ENCODE data around the gene TYROBP. TPM values are rescaled to one million over a fixed set of nuclear protein-coding genes. Genes with fewer than 3 reads are reported as not detected.

Gene TYROBP
- total RNA-seq (2021; fragmentation: NEBNext Ultra II Directional; extraction: Animal tissue kit (Norgen Biotek cat#: 25700)): not detected in 2 replicates
- polyA plus RNA-seq (2011; rRNA removed): 0.18 and 0.19 TPM in 2 replicates
- 0.31 TPM for polyA plus RNA-seq (2011; cell fraction: cytosol; rRNA removed)
- polyA plus RNA-seq (2011; cell fraction: nucleus; rRNA removed): not detected
- not detected in 4 replicates for polyA plus RNA-seq (2012, experiment 1 of 2)
- not detected for polyA plus RNA-seq (2012, experiment 2 of 2)
- polyA plus RNA-seq (2013, experiment 1 of 2): not detected
- polyA plus RNA-seq (2013, experiment 2 of 2): 0.17 TPM
- not detected in 2 replicates for polyA minus RNA-seq (2011; rRNA and poly(A)+ RNA removed)
- polyA minus RNA-seq (2011; cell fraction: cytosol; rRNA and poly(A)+ RNA removed): not detected
- not detected for polyA minus RNA-seq (2011; cell fraction: nucleus; rRNA and poly(A)+ RNA removed)
- long read RNA-seq, experiment 1: 0 reads
- long read RNA-seq, experiment 2: 0 reads

GRCh38 chr19:35908010-35908441 is at the start of gene TYROBP:
TYROBP (minus strand) TSS chr19:35908295; CDS start chr19:35908228, 67 bp downstream.
- no peaks in the 10 kb centered on the region for H3K27me3 ChIP-seq (replicated peaks in 1 of 4; ENCODE audit: control insufficient read depth in 3 of 4, extremely low read depth in 1 of 4, insufficient read depth in 3 of 4, low read length in 3 of 4)
- H3K79me1 ChIP-seq (ENCODE audit: low read depth, low read length): no peaks in the 10 kb centered on the region
- no peak within 1 kb of the TSS; the same call in none of the 2 replicates for H4K8ac ChIP-seq (ENCODE audit: extremely low read depth, insufficient read depth, low read length)
- peaks cover 0 to 17% (median 9%) of the 10 kb centered on the region in 4 experiments; a peak in 4 of 7 replicates for H3K4me1 ChIP-seq (replicated peaks in 1 of 4; ENCODE audit: control insufficient read depth in 3 of 4, insufficient read depth in 4 of 4, low read length in 3 of 4)
- no peak for DNase-seq (ENCODE audit: low read depth in 1 of 2, low spot score in 2 of 2)
- no peak within 1 kb of the TSS for H2BK120ac ChIP-seq (replicated peaks; ENCODE audit: low read depth, low read length)
- H3K14ac ChIP-seq (ENCODE audit: insufficient read length): no peak within 1 kb of the TSS
- peak within 1 kb of the TSS; percentile 95; the same call in 1 of the 2 replicates for H2BK12ac ChIP-seq (ENCODE audit: low read depth, low read length)
- H4K5ac ChIP-seq (ENCODE audit: insufficient read length, low read depth, low read length): no peak within 1 kb of the TSS
- H3K4ac ChIP-seq (replicated peaks; ENCODE audit: insufficient read length, low read depth, low read length): no peak within 1 kb of the TSS
- H2BK15ac ChIP-seq (ENCODE audit: low read length): 0 out of 2 replicates have a peak within 1 kb of the TSS, but pooled peaks have one; percentile 13
- 86% methylated on average over 9 of the region's 9 CpGs; no CpG with 5 or more reads in 1 of the 2 experiments for WGBS, 2 experiments (ENCODE audit: extremely low coverage in 1 of 2, insufficient coverage in 1 of 2, insufficient read length in 1 of 2, insufficient replicate concordance in 2 of 2, low coverage in 1 of 2, low lambda C conversion rate in 2 of 2, missing lambda C conversion rate in 1 of 2)
- CTCF ChIA-PET (ENCODE audit: partially characterized antibody): interaction anchor here (1.1 to 1.3 kb wide), 2 partner anchors 20 to 24 kb away, joined by 3 to 4 read pairs; no protein-coding TSS in a partner anchor
- H2BK5ac ChIP-seq (ENCODE audit: low read depth, low read length): peak within 1 kb of the TSS; percentile 27
- FAIRE-seq: no peak
- no peak within 1 kb of the TSS for H3K4me3 ChIP-seq (ENCODE audit: extremely low read depth in 1 of 4, insufficient read depth in 2 of 4, low read depth in 3 of 4, low read length in 4 of 4)
- H2AFZ ChIP-seq (ENCODE audit: low read length): 0 out of 2 replicates have a peak within 1 kb of the TSS, but pooled peaks have one; percentile 73
- H2BK20ac ChIP-seq (ENCODE audit: low read length): no peak within 1 kb of the TSS
- no peak within 1 kb of the TSS for H3K9ac ChIP-seq (replicated peaks in 1 of 4; ENCODE audit: extremely low read depth in 1 of 4, low read depth in 3 of 4, low read length in 3 of 4)
- no peaks in the 10 kb centered on the region for H3K79me2 ChIP-seq (ENCODE audit: control insufficient read depth in 1 of 2, insufficient read depth in 2 of 2, low read length in 2 of 2)
- no peak within 1 kb of the TSS for H4K91ac ChIP-seq (replicated peaks; ENCODE audit: insufficient read length, low read length)
- H3K56ac ChIP-seq (replicated peaks; ENCODE audit: insufficient read length, low read depth, low read length): no peak within 1 kb of the TSS
- H4K20me1 ChIP-seq (replicated peaks in 1 of 2; ENCODE audit: control insufficient read depth in 1 of 2, insufficient read depth in 2 of 2, low read length in 2 of 2): no peaks in the 10 kb centered on the region
- no peaks in the 10 kb centered on the region for H3K9me3 ChIP-seq (ENCODE audit: insufficient read depth in 2 of 2, low read depth in 1 of 2, low read length in 1 of 2)
- H3K27ac ChIP-seq (ENCODE audit: low read depth, low read length): no peak within 1 kb of the TSS
- H3K23ac ChIP-seq (ENCODE audit: insufficient read length): no peak within 1 kb of the TSS
- no peak within 1 kb of the TSS; the same call in 1 of the 2 replicates for H3K18ac ChIP-seq (ENCODE audit: extremely low read depth, low read length)
- H2AK5ac ChIP-seq (ENCODE audit: low read depth, low read length): 0 out of 2 replicates have a peak within 1 kb of the TSS, but pooled peaks have one; percentile 24
- H3K23me2 ChIP-seq (ENCODE audit: low read depth, low read length): peaks cover 4% of the 10 kb centered on the region; the same call in 1 of the 2 replicates
- POLR2A ChIA-PET (ENCODE audit: partially characterized antibody): no interaction called here
- TF ChIP-seq NANOG (IDR thresholded peaks at IDR 0.05; ENCODE audit: insufficient read depth, low read depth, low read length, poor library complexity, severe bottlenecking) (no peak), KDM5A (IDR thresholded peaks at IDR 0.05; ENCODE audit: low read length) (no peak), SP2 (IDR thresholded peaks at IDR 0.05; ENCODE audit: low read length) (no peak), CBX8 (IDR thresholded peaks at IDR 0.05; ENCODE audit: borderline replicate concordance, low read depth, low read length) (no peak), JUN (IDR thresholded peaks at IDR 0.05; ENCODE audit: low read depth, low read length) (no peak), SP4 (IDR thresholded peaks at IDR 0.05; ENCODE audit: low read length) (no peak)
- no peaks in the 10 kb centered on the region for H3K36me3 ChIP-seq (ENCODE audit: control insufficient read depth in 2 of 4, insufficient read depth in 4 of 4, low read length in 3 of 4)
- peak within 1 kb of the TSS in 1 of 2 experiments; percentile 4; a peak in 1 of 4 replicates for H3K4me2 ChIP-seq (ENCODE audit: insufficient read depth in 1 of 2, low read depth in 2 of 2, low read length in 2 of 2)

Data from H1 (cell line).